H1 (cell line): ENCODE measurements around the gene DCTD.

ENCODE experiments used
- ATF2 ChIP-seq: IDR thresholded peaks from 2 replicates; pipeline ENCODE4 v1.6.1; 2012; ENCODE audit warnings: low read length, inconsistent platforms
- BRCA1 ChIP-seq: IDR thresholded peaks from 2 replicates; pipeline ENCODE4 v1.6.1; 2012; ENCODE audit warnings: low read depth, low read length, improper control_type of control experiment
- CBX8 ChIP-seq: fragments of 300-800, 300-1000 bp; sonication (generic); IDR thresholded peaks from 2 replicates; pipeline ENCODE4 v1.7.1; 2016; ENCODE audit warnings: low read depth, low read length, borderline replicate concordance
- CTCF ChIP-seq, 3 experiments: IDR thresholded peaks; 1 replicate in 2 of 3; 2 replicates in 1 of 3; pipeline versions ENCODE4 v1.5.1 to v1.6.1; 2011; ENCODE audit warnings: low read length in 3 of 3, mild to moderate bottlenecking in 3 of 3, inconsistent platforms in 2 of 3, low read depth in 1 of 3, moderate library complexity in 1 of 3; ENCODE audit not compliant: insufficient read depth in 1 of 3; ENCODE audit errors: control extremely low read depth in 1 of 3
- EZH2 ChIP-seq: fragments of 200-600 bp; sonication (generic); IDR thresholded peaks from 2 replicates; pipeline ENCODE4 v1.7.1; 2012; ENCODE audit warnings: low read depth, mild to moderate bottlenecking, moderate library complexity, low read length, inconsistent platforms; ENCODE audit not compliant: severe bottlenecking
- GABPA ChIP-seq: IDR thresholded peaks from 2 replicates; pipeline ENCODE4 v1.6.1; 2011; ENCODE audit warnings: mild to moderate bottlenecking, low read length, moderate library complexity, borderline replicate concordance; ENCODE audit not compliant: insufficient read depth
- JUN ChIP-seq: IDR thresholded peaks from 2 replicates; pipeline ENCODE4 v1.6.1; 2011; ENCODE audit warnings: low read depth, mild to moderate bottlenecking, improper control_type of control experiment, low read length
- MAX ChIP-seq: IDR thresholded peaks from 2 replicates; pipeline ENCODE4 v1.6.1; 2012; ENCODE audit warnings: inconsistent platforms
- POLR2A ChIP-seq, 2 experiments: IDR thresholded peaks; 1 replicate in 1 of 2; 2 replicates in 1 of 2; pipeline ENCODE4 v1.6.1; 2011; ENCODE audit warnings: low read depth in 2 of 2, low read length in 2 of 2, mild to moderate bottlenecking in 2 of 2; ENCODE audit errors: control extremely low read depth in 1 of 2
- POLR2AphosphoS5 ChIP-seq: IDR thresholded peaks from 2 replicates; pipeline ENCODE4 v1.6.1; 2011; ENCODE audit warnings: low read depth, low read length
- SRF ChIP-seq: IDR thresholded peaks from 2 replicates; pipeline ENCODE4 v1.6.1; 2011; ENCODE audit warnings: mild to moderate bottlenecking, low read depth, low read length, moderate library complexity
- TCF12 ChIP-seq: IDR thresholded peaks from 2 replicates; pipeline ENCODE4 v1.6.1; 2011; ENCODE audit warnings: low read depth, mild to moderate bottlenecking, low read length
- TEAD4 ChIP-seq: IDR thresholded peaks from 2 replicates; pipeline ENCODE4 v1.6.1; 2012; ENCODE audit warnings: low read depth, low read length, inconsistent platforms, mixed read lengths
- USF2 ChIP-seq: IDR thresholded peaks from 2 replicates; pipeline ENCODE4 v1.6.1; 2011; ENCODE audit warnings: low read length, improper control_type of control experiment

GRCh38 chr4:182843808-182844325 is 73.3 kb downstream of the DCTD start:
- TF ChIP-seq CBX8 (no peak), POLR2A (IDR thresholded peaks at IDR 0.05; ENCODE audit: control extremely low read depth in 1 of 2, low read depth in 2 of 2, low read length in 2 of 2) (no peak), CTCF (IDR thresholded peaks at IDR 0.05; ENCODE audit: control extremely low read depth in 1 of 3, insufficient read depth in 1 of 3, low read depth in 1 of 3, low read length in 3 of 3) (no peak), SRF (no peak), TEAD4 (no peak), USF2 (no peak), ATF2 (no peak), EZH2 (no peak), JUN (no peak), POLR2AphosphoS5 (no peak), GABPA (no peak), MAX (no peak), BRCA1 (no peak), TCF12 (no peak)
